IPS-15b (cell line): ENCODE measurements around the gene WNK2.
A peak's percentile ranks its signal among the peaks of the same experiment; 100 is the strongest.

Experiments
- H3K27me3 ChIP-seq: one replicate; pipeline ENCODE4 v1.6.1; 2013; ENCODE audit warnings: low read length; ENCODE audit not compliant: control insufficient read depth, insufficient read depth
- H3K36me3 ChIP-seq: one replicate; pipeline ENCODE4 v1.6.1; 2013; ENCODE audit warnings: low read length; ENCODE audit not compliant: control insufficient read depth, insufficient read depth
- H3K4me1 ChIP-seq: one replicate; pipeline ENCODE4 v1.6.1; 2013; ENCODE audit warnings: mild to moderate bottlenecking, low read length; ENCODE audit not compliant: control insufficient read depth, insufficient read depth
- H3K4me3 ChIP-seq: one replicate; pipeline ENCODE4 v1.5.1; 2013; ENCODE audit warnings: low read depth, low read length
- H3K9ac ChIP-seq: one replicate; pipeline ENCODE4 v1.6.1; 2013; ENCODE audit warnings: low read depth, mild to moderate bottlenecking, low read length
- H3K9me3 ChIP-seq: one replicate; pipeline ENCODE4 v1.6.1; 2013; ENCODE audit warnings: mild to moderate bottlenecking, low read length; ENCODE audit not compliant: control insufficient read depth, insufficient read depth

The WNK2 gene

DNA sequence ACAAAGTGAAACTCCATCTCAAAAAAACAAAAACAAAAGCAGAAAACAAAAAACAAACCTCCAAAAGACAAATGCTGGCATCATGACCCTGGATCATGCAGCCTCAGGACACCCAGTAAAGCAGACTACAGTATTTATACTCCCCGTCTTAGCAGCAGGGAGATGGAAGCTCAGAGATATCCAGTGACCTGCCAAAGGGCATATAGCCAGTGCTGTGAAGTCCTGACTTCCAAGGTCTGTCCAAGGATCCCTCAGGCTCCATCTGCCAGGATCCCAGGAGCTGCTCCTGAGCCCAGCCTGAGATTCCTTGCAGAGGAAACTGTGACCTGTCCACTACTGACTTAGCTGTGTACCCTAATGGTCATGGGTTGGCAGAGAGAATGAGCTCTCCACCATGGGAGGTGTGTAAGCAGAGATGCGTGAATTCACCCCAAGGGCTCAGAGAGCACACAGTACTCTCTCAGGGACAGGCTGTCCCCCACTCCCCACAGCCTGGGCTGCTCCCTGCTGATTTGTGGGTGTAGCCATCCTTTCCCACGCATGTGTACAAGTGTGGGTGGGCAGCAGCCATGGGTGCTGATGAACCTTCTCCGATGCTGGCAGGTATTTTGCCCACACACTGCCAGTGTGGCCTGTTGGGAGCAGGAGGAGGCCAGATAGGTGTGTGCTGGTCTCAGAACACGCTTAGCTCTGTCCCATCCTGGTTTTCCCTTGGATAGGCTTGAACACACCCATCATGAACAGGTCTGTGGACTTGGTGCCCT lies 2.1 kb upstream of the WNK2 start:
- H3K4me3 ChIP-seq = no peak overlapping the region
- H3K27me3 ChIP-seq = peaks cover 20% of the 10 kb centered on the region
- H3K9me3 ChIP-seq = no peaks in the 10 kb centered on the region
- peaks cover 4% of the 10 kb centered on the region for H3K4me1 ChIP-seq
- no peak overlapping the region for H3K9ac ChIP-seq
- no peaks in the 10 kb centered on the region for H3K36me3 ChIP-seq

DNA sequence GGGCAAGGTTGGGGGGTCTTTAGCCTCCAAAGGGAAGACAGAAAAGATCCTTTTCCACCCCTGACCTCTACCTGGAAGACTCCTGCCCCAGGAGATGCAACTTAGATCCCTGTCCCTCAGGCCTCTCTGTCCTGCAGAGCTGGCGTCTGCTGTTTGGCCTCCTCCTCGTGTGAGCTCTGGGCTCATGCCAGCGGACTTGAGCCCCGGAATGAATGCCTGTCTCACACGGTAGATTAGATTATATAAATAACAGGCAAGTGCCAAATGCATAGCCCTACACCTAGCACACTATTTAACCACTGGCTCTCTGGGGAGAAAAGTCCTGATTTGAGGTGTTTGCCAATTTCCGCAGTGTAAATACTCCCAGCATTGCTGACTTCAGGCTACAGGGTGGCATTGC lies 1.4 kb upstream of the WNK2 start:
- peaks cover 4% of the 10 kb centered on the region for H3K4me1 ChIP-seq
- H3K9ac ChIP-seq = no peak overlapping the region
- H3K36me3 ChIP-seq = no peaks in the 10 kb centered on the region
- H3K4me3 ChIP-seq = no peak overlapping the region
- no peaks in the 10 kb centered on the region for H3K9me3 ChIP-seq
- peaks cover 20% of the 10 kb centered on the region for H3K27me3 ChIP-seq

DNA sequence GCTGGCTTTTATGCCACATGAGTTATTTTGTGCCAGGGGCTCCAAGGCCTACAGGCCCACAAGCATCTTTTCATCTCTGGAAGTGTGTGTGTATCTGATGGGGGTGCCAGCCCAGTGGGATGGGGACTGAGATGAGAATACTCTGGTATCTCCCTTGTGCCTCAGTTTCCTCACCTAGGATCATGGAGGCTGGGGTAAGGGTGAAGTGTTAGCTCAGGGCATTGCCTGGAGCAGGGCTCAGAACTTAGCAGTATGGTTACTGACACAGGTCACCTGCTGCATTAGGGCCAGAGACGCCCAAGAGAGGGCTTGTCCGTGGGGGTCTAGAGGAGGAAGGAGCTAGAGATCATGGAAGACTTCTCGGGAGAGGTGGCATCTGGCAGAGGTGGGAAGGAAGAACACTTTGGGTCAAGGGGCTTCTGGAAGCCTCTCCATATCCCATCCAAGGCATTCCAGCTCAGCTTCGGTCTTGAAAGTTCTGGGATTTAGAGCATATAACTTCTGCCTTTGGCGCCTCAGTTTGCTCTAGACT lies 742 bp upstream of the WNK2 start:
- Histone ChIP-seq H3K4me3 (peak overlapping the region; percentile 58), H3K4me1 (peaks cover 4% of the 10 kb centered on the region)

DNA sequence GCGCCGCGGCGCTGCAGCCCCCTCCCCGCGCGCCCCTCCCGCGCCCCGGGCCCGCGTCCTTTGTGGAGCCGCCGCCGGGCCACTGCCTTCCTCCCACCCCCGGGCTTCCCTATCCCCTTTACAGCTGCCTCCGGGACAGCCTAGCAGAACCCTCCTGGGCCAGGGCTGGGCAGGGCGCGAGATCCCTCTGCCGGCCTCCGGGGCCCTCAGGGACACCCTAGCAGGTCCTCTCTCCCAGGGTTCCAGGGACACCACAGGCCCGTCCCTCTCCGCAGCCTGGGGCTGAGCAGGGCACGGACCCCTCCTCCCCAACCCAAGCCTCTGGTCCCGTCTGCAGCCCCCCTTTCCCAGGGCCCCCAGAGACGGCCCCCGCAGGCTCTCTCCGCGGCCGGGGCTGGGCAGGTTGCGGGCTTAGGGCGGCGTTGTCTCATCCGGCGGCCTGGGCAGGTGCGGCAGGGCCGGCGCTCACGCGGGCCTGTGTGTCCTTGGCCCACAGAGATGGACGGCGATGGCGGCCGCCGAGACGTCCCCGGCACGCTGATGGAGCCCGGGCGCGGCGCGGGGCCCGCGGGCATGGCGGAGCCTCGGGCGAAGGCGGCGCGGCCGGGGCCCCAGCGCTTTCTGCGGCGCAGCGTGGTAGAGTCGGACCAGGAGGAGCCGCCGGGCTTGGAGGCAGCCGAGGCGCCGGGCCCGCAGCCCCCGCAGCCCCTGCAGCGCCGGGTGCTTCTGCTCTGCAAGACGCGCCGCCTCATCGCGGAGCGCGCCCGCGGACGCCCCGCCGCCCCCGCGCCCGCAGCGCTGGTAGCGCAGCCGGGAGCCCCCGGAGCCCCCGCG lies 710 bp downstream of the WNK2 start:
- H3K4me3 ChIP-seq = peak overlapping the region; percentile 58
- H3K4me1 ChIP-seq = peaks cover 8% of the 10 kb centered on the region
- peaks cover 20% of the 10 kb centered on the region for H3K27me3 ChIP-seq
- H3K9me3 ChIP-seq = no peaks in the 10 kb centered on the region
- H3K9ac ChIP-seq = no peak overlapping the region
- H3K36me3 ChIP-seq = no peaks in the 10 kb centered on the region

More for the DNA sequence above, 742 bp upstream of the WNK2 start:
- Histone ChIP-seq H3K9me3 (no peaks in the 10 kb centered on the region), H3K9ac (no peak overlapping the region), H3K36me3 (no peaks in the 10 kb centered on the region), H3K27me3 (peaks cover 20% of the 10 kb centered on the region)

DNA sequence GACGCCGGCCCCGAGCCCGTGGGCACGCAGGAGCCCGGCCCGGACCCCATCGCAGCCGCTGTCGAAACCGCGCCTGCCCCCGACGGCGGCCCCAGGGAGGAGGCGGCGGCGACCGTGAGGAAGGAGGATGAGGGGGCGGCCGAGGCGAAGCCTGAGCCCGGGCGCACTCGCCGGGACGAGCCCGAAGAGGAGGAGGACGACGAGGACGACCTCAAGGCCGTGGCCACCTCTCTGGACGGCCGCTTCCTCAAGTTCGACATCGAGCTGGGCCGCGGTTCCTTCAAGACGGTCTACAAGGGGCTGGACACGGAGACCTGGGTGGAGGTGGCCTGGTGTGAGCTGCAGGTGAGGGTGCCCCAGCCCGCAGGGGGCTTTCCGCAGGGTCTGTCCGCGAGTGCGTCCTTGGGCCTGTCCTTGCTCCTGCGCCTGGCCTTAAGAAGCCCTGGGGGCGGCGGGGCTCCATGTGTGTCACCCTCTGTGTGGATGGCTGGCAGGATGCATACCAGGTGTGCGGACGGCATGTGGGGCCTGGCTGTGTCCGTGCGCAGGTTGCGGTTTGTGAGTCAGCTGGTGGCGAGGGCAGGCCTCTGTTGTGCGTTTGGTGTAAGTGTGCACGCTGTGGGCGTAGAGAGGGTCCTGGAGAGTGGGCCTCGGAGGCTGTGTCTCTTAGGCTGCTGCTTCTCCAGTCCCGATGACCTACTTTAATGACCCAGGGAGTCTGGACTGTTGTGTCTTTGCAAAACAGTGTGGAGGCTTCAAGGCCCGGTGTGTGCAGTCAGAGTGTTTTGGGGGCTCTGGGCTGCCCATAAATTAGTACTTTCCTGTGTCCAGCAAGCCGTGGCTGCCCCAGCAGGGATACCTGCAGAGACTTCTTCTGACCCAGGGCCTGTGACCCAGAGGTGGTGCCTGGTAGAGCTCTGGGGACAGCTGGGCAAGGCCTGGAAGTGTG lies 1.6 kb downstream of the WNK2 start:
- peaks cover 20% of the 10 kb centered on the region for H3K27me3 ChIP-seq
- H3K36me3 ChIP-seq = no peaks in the 10 kb centered on the region
- no peaks in the 10 kb centered on the region for H3K9me3 ChIP-seq
- peaks cover 8% of the 10 kb centered on the region for H3K4me1 ChIP-seq
- peak overlapping the region; percentile 33 for H3K4me3 ChIP-seq
- H3K9ac ChIP-seq = peak overlapping the region; percentile 65

DNA sequence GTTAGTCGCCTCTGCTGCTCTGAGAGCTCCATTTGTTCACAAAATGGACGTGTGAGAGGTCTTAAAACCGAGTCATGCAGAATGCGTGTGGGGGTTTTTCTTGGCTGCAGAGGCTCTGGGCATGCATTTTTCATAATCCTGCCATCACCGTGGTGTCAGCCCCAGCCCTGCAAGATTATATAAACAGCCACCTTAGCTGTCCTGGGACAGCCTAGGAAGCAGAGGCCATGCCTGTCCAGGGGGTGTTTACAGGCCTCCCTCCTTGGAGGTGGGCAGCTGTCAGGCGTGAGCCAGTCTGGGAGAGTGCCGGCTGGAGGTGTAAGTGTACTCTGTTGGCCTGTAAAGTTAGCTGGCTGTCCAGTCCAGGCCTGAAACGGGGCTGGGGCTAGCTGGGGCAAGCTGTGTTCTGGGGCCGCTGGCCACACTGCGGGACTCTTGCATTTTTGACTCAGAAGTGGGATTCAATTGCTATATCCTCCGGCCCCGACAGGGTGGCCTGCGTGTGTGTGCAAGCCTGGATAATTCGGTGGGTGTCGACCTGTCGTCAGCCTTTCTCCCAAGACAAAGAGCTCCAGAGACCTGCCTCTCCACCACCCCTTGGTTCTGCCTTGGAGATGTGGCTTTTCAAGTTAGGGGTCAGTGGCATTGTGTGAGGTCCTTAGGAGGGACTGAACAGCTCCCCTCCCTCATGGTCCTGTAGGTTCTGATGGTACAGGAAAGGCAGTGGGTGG lies 2.4 kb downstream of the WNK2 start:
- Histone ChIP-seq H3K27me3 (peaks cover 20% of the 10 kb centered on the region), H3K36me3 (no peaks in the 10 kb centered on the region), H3K4me3 (peak overlapping the region; percentile 33), H3K9ac (peak overlapping the region; percentile 65), H3K9me3 (no peaks in the 10 kb centered on the region), H3K4me1 (peaks cover 8% of the 10 kb centered on the region)

DNA sequence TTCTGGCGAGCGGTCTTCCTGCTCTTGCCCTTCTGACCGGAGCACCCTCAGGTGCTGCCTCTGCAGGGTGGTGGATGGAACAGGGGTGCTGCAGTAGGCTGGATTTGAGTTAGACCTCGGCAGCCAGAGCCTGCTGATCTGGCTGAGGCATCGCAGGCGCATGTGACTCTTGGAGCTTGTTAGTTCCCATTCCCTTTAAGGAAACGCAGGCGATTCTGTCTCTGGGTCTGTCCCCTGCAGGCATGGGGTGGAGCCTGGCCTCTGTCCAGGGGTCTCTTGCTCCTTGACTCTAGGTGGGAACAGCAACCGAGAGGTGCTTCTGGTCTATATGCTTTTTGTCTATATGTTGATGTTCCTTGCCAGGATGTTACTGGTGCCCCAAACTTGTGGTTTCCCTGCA lies 3.1 kb downstream of the WNK2 start:
- no peak overlapping the region for H3K9ac ChIP-seq
- H3K4me1 ChIP-seq = peaks cover 8% of the 10 kb centered on the region
- H3K9me3 ChIP-seq = no peaks in the 10 kb centered on the region
- H3K4me3 ChIP-seq = no peak overlapping the region
- H3K36me3 ChIP-seq = no peaks in the 10 kb centered on the region
- peaks cover 16% of the 10 kb centered on the region for H3K27me3 ChIP-seq

DNA sequence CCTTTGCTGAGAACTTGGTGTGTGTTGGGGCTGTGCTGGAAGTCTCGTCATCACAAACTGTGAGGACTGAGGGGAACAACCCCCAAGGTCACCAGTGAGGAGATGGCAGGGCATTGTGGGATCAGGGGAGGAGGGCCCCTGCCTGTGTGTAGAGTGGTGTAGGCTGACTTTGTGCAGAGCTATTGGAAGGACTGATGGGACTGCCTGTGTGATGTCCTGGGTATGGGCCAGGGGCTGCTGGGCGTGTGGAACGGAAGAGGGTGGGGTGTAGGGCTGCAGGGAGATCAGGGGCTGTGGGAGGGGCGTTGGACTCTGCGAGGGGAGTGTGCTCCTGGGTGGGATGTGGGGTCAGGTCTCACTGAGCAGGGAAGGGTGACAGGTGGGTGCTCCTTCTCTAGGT lies 3.6 kb downstream of the WNK2 start:
- peaks cover 8% of the 10 kb centered on the region for H3K4me1 ChIP-seq
- no peaks in the 10 kb centered on the region for H3K36me3 ChIP-seq
- no peak overlapping the region for H3K4me3 ChIP-seq
- no peak overlapping the region for H3K9ac ChIP-seq
- peaks cover 11% of the 10 kb centered on the region for H3K27me3 ChIP-seq
- H3K9me3 ChIP-seq = no peaks in the 10 kb centered on the region

DNA sequence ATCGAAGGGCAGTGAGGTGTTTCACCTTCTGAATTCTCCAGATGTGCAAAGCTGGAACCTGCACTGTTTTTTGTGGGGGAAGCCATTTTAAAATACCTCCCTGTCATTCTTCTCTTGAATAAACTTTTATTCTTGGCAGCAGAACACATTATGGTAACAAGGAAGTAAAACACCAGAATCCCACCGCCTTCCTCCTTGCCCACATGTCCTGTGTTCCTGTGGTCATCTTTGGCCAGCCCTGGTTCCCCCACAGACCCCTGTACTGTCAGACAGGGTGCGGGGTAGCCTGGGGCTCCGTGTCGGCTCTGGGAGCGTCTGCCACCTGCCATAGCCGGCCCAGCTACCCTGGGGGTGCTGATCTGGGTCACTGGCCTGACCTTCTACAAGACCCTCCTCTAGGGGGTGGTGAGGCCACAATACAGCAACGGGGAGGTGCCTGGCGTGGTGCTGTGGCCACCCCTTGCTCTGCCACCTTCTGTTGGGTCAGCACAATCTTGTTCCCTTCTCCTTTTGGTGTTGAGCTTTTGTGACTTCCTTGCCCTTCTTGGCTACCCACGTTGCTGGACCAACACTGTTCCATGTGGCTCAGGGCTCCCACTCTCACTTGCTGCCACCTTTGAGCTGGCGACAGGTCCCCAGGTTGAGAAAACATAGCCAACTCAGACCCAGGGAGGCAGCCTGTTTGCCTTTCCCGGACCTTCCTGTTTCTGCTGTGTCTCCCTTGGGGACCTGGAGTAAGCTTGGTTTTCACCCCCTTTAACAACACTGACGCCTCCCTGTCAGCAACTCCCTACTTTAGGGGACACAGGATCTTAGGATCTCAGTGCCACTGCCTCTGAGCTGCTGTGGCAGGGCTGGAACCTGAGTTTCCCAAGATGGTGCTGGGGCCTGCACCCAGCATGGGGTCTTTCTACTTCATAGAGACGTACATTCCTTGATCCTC lies 4.8 kb downstream of the WNK2 start:
- Histone ChIP-seq H3K9ac (no peak overlapping the region), H3K9me3 (no peaks in the 10 kb centered on the region), H3K36me3 (no peaks in the 10 kb centered on the region), H3K4me3 (no peak overlapping the region), H3K27me3 (no peaks in the 10 kb centered on the region), H3K4me1 (peaks cover 13% of the 10 kb centered on the region)
